Stimulated activated CD8-positive, alpha-beta memory T cell treated with anti-CD3 and anti-CD28 coated beads, Interleukin-4, amount 100 ng/mL, for 4 hours (primary cell): ENCODE results near the gene CNPY2.
A peak's percentile ranks its signal among the peaks of the same experiment; 100 is the strongest.
"Not testable (repeated sequence)": the region's sequence is repeated elsewhere in the genome, so short reads cannot be mapped to it uniquely, and the experiment has no call there.

Experiments
- DNase-seq, 2 donors: peaks; one replicate each; pipeline ENCODE4 v3.0.0-alpha.2; 2020; ENCODE audit warnings: low read depth in 2 of 2, low spot score in 1 of 2

The CNPY2 gene

DNA sequence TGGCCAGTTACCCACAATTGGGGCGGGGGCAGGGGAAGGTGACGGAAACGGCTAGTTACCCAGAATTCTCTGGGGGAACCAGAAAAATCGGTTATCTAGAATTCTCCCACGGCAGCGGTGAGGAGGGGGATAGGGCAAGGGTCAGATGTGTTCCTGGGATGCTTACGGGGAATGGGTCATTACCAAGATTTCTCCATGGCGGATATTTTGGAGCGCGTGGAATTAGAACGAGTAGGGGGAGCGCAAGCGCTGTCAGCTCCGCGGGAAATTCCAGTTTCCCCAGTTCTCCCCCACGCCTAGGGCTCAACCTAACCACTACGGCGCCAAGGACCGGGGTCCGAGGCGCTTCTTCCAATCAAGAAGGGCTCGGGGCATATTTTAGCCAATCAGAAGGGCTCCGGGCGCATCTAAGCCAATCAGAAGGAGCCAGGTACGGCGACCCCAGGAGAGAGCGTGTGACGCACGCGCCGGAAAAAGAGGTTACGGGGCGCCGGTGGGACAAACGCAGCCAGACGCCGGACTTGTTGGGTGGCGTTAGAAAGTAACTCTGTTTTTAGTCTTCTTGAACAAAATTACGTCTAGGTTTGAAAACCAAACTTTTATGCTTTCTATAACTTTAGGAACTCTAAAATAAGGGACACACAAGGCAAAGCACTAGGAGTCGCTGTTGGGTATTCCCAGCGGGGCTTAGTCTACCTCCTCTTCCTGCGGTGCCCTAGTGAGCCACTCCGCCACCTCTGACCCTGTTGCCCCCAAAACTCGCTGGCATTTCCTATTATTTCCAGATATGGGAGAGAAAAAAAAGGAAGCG lies 18.1 kb upstream of the CNPY2 start, which contains the start of gene PAN2:
Gene PAN2 (minus strand): TSS at position 322 of the 811 bp plus-strand sequence. CDS start 906 bp downstream, outside the sequence.
- peak; percentile 85 to 87 for DNase-seq

GRCh38 chr12:56333197-56333678 lies 17.4 kb upstream of the CNPY2 start:
- DNase-seq: no peak

DNA sequence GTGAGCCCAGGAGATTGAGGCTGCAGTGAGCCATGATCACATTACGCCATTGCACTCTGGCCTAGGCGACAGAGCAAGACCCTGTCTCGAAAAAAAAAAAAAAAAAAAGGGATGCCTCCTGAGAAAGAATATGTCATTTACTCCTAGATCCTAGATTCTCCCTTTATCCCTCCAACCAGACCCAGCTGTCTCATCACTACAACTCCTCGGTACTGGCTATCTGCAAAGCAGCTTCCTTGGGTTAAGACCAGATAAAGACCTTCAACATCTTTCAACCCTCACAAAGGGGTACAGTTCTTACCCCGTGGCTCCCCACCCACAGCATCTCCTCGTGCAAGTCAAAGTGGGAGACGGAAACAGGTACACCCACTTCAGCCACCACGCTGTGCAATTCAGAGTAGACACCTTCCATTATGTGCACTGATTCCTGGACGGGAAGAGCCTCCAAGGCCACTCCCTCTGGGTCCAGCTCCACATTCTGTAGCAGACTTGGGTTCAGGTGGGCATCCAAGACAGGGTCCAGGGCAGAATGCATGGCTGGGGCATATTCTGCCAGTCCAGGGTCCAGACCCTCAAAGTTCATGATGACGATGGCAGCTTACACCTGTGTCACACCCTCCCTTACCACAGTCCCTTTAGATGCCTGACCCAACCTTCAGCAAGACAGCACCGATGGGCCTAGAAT lies 16.9 kb upstream of the CNPY2 start:
- DNase-seq: no peak

DNA sequence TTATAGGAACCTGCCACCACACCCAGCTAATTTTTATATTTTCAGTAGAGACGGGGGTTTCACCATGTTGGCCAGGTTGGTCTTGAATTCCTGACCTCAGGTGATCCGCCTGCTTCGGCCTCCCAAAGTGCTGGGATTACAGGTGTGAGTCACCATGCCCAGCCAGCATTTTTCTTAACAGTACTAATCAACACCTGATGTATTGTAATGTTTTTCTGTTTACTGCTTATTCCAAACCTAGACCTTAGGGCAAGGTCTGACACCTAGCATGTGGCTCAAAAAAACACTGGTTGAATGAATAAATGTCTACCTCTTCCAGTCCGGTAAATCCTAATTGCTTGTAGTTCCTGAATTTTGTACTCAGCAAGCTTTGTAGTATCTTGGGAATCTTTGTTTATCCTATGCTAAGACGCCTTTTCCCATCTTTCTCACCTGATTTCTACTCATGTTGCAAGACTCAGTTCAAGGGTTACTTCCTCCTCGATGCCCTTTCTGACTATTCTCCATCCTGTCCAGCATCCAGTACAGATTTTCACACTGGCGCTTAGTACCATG lies 15.2 kb upstream of the CNPY2 start:
- DNase-seq: no peak

DNA sequence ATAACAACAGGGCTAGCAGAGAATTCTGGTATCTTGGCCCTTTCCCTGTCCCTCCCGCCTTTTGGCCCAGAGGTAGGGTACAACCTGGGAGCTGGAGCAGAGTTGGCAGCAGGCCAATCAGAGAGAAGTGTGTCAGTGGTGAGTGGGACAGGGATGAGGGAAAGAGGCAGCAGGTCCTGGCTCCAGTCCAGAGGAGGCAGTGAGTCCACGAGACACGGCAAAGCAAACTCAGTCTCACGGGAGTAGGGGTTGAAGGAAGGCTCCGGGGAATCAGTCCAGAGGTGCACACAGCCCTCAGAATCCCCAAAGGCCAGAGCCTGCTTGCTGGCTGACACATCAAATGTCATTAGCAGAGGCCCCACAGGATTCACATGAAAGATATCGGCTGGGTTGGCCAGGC lies 10.7 kb upstream of the CNPY2 start:
- no peak for DNase-seq

GRCh38 chr12:56326126-56326525 lies 10.3 kb upstream of the CNPY2 start:
- no peak for DNase-seq

DNA sequence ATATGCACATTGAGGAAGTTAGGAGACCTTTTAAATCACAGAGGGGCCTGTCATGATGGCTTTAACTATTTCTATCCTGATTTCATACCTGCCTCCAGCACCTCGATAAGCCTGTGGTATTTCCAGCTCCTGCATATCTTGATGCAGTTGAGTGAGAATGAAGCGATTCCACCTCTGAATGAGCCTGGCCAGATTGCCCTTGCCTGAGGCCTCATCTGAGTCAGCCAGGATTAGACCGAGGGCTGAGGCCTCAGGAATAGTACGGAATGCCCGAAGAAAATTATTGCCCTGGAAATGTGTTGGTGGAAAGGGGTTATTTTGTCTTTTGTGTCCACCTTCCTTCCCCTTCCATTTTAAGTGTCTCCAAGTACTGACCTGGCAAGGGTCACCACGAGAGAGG lies 8.4 kb upstream of the CNPY2 start:
- DNase-seq: no peak

DNA sequence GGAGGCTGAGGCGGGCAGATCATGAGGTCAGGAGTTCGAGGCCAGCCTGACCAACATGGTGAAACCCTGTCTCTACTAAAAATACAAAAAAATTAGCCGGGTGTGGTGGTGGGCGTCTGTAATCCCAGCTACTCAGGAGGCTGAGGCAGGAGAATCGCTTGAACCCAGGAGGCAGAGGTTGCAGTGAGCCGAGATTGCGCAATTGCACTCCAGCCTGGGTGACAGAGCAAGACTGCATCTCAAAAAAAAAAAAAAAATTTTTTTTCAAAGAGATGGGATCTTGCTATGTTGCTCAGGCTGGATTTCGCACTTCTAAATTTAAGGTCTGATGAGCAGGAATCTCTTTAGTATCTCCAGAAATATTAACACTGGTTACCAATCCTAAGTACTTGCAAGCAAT lies 5.8 kb upstream of the CNPY2 start:
- not testable (repeated sequence) for DNase-seq

GRCh38 chr12:56321027-56321426 lies 5.2 kb upstream of the CNPY2 start:
- no peak for DNase-seq

- DNase-seq: no peak
These were observed 1.9 kb upstream of the CNPY2 start for GRCh38 chr12:56317675-56318074.

- no peak for DNase-seq
These were observed 553 bp downstream of the CNPY2 start for GRCh38 chr12:56315249-56315621.

DNA sequence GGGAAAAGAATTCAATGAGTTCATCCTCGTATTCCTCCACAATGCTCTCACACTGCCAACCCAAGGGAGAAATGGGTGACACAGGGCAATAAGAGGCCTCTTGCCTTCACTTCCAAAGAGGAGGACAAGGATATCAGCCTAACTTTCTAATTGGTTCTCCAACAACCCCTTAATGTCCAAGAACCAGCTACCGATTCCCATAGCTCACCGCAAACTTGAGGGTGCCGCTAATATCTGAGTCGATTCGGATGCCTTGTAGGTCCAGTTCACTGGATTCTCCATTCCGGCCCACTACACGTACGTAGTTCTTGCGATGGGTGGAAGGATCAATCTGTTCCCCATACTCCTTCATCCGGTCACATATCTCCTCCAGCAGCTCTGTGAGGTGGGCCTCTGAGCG lies 4.8 kb downstream of the CNPY2 start:
- no peak for DNase-seq

DNA sequence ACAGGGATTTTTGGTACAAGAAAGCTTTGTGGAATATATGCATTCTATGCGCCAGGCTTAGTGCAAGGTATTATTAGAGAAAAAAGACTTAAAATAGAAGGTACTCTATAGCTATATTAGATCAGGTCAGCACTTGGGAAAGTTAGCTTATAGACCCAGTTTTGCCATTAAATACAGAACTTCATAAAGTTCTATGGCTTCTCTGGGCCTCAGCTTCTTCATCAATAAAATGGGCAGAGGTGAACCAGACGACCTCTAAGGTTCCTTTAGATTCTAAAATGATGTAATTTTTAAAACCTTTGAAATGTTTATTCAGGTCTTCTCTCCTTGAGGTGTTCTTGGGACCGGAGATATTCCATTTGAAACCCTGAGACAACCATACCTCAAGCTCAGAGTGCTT lies 7.1 kb downstream of the CNPY2 start:
- no peak for DNase-seq

GRCh38 chr12:56307221-56307965 lies 8.4 kb downstream of the CNPY2 start:
- no peak for DNase-seq

DNA sequence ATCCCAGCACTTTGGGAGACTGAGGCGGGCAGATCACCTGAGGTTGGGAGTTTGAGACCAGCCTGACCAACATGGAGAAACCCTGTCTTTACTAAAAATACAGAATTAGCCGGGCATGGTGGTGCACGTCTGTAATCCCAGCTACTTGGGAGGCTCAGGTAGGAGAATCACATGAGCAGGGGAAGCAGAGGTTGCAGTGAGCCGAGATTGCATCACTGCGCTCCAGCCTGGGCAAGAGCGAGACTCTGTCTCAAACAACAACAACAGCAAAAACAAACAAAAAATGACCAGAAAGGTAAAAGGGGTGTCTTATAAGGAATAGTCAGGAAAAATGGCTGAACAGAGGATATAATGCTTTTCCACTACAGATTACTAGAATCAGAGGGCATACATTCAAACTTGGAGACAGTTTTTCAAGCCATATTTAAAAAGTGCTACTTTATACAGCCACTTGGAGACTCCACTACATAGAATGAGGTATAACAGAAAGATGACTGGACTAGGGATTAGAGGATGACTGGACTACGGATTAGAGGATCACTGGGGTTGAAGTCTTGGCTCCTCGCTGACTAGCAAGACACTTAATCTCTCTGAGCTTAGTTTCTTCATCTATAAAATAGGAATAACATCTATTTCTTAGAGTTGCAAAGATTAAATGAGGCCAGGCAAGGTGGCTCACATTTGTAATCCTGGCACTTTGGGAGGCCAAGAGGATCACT lies 10.8 kb downstream of the CNPY2 start:
- DNase-seq: no peak

DNA sequence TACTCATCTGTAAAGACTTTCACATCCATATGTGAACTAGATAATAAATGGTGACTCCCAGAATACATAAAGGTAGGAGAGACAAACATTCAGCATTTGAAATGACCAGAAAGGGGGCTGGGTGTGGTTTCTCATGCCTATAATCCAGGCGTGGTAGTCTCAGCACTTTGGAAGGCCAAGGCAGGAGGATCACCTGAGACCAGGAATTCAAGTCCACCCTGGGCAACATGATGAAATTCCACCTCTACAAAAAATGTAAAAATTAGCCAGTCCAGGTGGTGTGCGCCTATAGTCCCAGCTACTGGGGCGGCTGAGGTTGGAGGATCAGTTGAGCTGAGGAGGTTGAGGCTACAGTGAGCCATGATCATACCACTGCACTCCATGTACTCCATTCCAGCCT lies 11.5 kb downstream of the CNPY2 start:
- no peak for DNase-seq

DNA sequence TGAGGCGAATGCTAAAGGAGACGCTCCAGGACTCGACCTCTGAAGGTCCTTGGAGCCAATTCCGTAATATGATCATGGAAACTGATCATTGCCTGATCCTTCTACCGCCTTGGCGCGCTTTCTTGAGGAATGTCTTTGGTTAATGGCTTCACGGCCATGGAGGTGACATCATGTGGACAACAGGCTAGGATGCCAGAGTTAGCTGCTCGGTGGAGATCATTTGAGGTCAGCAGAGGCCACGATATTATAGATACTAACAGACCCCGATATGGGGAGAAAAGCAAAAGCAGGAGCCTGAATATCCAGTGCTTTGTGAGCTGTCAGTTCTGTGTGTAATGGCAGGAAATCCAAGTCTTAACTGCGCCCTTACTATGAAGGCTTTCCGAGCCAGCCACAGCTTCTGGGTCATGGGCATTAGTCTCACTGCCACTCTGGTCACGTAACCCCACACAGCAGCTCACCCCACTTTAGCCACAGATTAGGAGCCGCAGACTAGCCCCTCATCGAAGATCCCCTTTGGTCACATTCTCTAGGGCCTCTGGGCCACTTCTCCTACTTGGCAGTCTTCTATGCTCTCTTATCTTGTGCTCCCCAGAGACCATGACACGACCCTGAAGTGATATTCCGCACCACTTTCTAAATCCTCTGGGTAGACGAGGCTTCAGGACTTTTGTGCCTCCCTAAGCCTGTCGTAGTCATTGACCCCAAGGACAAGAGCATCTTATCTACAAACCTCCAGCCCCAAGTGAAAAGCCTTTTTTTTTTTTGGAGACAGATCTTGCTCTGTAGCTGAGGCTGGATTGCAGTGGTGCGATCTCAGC lies 14.9 kb downstream of the CNPY2 start:
- DNase-seq: no peak

DNA sequence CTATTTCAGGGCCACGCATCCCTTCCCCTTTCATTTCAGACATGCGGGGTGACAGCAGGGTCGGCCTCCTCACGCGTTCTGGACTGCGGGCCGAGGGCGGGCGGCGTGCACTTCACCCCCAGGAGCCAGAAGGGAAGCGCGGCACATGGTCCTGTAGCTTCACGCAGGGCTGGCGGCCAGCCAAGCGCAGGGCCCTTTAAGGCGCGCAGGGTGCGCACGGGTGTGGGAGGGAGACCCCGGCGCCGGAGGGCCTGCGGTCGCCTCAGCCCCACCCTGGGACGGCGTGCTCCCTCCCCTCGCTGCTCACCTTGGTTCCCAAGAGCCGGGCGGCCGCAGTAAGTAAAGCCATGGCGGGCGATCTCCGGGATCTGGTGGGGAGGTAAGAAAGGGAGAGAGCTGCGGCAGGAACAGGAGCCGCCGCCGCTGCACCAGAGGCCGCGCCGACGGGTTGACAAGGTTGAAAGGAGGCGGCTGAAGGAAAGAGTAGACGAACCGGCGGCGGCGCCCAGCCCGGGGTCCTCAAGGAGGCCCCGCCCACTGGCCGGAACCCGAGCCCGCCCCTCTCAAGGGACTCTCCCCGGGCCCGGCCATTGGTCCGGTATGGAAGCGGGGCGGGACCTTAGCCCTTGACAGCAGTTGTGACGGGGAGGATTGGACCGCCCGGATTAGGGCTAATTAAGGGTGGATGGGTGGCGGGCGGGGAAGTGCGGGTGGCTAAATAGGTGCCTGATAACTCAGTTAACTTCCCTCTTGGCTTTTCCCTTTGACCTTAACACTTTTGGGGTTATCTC lies 15.7 kb downstream of the CNPY2 start, which contains the start of gene CS:
Gene CS (minus strand): TSS at position 478 of the 791 bp plus-strand sequence. CDS start 129 bp downstream, at position 349.
- DNase-seq: peak; percentile 95 to 98

- no peak for DNase-seq
These were observed 16.4 kb downstream of the CNPY2 start for GRCh38 chr12:56299308-56299852.
